T-helper 1 cell treated with Interleukin-12 subunit alpha and Interleukin-12 subunit beta and Interleukin-4 antibody, amounts not matched to agents 30 μg/mL and 1 μg/mL, for 36 hours (primary cell): Measurements from ENCODE around the gene PARN.

Experiments
- H3K27ac Mint-ChIP-seq: one replicate; pipeline ENCODE4 v1.8.0; 2021; ENCODE audit warnings: mild to moderate bottlenecking, mixed read lengths
- H3K27me3 Mint-ChIP-seq: one replicate; pipeline ENCODE4 v1.8.0; 2021; ENCODE audit warnings: low read depth, mixed read lengths
- H3K36me3 Mint-ChIP-seq: one replicate; pipeline ENCODE4 v1.8.0; 2021; ENCODE audit warnings: low read depth, mixed read lengths
- H3K4me1 Mint-ChIP-seq: one replicate; pipeline ENCODE4 v1.8.0; 2021; ENCODE audit warnings: low read depth, mixed read lengths
- H3K4me3 Mint-ChIP-seq: one replicate; pipeline ENCODE4 v1.8.0; 2021; ENCODE audit warnings: mild to moderate bottlenecking, moderate library complexity, mixed read lengths
- H3K9me3 Mint-ChIP-seq: one replicate; pipeline ENCODE4 v1.8.0; 2021; ENCODE audit warnings: mixed read lengths

Gene PARN, protein sequence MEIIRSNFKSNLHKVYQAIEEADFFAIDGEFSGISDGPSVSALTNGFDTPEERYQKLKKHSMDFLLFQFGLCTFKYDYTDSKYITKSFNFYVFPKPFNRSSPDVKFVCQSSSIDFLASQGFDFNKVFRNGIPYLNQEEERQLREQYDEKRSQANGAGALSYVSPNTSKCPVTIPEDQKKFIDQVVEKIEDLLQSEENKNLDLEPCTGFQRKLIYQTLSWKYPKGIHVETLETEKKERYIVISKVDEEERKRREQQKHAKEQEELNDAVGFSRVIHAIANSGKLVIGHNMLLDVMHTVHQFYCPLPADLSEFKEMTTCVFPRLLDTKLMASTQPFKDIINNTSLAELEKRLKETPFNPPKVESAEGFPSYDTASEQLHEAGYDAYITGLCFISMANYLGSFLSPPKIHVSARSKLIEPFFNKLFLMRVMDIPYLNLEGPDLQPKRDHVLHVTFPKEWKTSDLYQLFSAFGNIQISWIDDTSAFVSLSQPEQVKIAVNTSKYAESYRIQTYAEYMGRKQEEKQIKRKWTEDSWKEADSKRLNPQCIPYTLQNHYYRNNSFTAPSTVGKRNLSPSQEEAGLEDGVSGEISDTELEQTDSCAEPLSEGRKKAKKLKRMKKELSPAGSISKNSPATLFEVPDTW

DNA sequence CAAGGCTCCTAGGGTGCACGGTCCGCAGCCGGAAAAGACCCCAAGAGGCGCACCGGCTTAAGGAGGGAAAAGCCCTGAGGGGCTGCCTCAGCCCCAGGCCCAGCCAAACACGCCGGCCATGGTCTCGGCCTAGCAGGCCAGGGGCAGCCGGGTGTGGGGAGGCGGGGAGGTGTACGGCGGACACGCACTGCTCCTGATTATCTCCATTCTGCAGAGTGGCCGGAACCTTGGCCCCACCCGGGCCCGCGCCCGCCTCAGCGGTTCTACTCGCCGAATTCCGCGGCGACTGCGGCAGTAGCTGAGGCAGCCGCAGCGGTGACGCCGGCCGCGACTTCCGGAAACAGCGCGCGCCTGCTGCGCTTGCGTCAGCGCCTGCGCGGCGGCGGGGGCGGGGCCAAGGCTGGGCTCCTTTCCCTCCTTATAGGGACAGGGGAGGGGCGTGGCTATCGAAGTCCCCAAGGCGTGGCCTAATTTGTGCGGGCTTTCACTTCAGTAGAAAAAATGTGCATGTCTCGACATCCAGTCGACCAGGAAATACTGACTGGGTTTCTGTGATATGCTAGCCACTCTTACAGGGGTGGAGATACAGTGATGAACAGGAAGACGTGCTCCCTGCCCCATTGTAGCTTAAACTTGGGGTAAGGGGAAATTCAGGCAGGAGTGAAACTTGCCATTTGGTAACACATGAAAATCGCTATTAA, at the start of gene PARN:
Gene PARN (minus strand): TSS at position 342 of the 701 bp plus-strand sequence. CDS start 135 bp downstream, at position 207.
- Mint-ChIP-seq H3K27ac (peak within 1 kb of the TSS; percentile 98), H3K4me3 (peak within 1 kb of the TSS; percentile 90), H3K27me3 (no peaks in the 10 kb centered on the region), H3K4me1 (peaks cover 33% of the 10 kb centered on the region), H3K36me3 (peaks cover 22% of the 10 kb centered on the region), H3K9me3 (no peaks in the 10 kb centered on the region)

DNA sequence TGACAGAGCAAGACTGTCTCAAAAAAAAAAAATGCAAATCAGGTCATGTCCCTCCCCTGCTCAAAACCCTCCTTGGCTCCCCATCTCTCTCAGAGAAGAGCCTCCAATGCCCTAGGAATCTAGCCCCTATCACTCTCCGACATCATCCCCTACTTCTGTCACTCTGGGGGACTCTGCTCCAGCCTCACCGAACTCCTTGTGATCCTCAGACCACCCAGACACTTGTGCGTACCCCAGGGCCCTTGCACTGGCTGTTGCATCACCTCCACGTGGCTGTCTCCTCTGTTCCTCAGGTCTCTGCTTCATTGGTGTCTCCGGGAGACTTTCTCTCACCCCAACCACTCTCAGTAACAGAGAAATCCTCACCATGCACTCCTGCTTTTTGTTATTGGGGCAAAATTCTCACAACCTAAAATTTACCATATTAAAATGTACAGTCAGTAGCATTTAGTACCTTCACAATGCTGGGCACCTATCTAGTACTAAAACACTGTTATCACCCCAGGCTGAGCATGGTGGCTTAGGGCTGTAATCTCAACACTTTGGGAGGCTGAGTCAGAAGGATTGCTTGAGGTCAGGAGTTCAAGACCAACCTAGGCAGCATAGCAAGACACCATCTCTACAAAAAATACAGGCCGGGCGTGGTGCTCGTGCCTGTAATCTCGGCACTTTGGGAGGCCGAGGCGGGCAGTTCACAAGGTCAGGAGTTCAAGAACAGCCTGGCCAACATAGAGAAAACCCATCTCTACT, 48.9 kb upstream of the PARN start:
- Mint-ChIP-seq H3K27ac (no peak overlapping the region), H3K9me3 (no peaks in the 10 kb centered on the region), H3K27me3 (peaks cover 10% of the 10 kb centered on the region), H3K36me3 (peaks cover 3% of the 10 kb centered on the region), H3K4me3 (no peak overlapping the region), H3K4me1 (peaks cover 3% of the 10 kb centered on the region)

DNA sequence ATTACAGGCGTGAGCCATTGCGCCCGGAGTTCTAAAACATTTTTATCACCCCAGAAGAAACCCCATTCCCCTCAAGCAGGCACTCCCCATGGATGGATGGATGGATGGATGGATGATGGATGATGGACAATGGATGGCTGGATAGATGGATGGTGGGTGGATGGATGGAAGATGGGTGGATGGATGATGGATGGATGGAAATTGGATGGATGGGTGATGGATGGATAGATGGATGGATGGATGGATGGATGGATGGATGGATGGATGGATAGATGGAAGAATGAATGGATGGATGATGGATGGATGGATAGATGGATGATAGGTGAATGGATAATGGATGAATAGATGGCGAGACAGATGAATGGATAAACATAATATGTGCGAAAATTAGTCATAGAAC, 47.6 kb upstream of the PARN start:
- H3K27ac Mint-ChIP-seq, result no peak overlapping the region

DNA sequence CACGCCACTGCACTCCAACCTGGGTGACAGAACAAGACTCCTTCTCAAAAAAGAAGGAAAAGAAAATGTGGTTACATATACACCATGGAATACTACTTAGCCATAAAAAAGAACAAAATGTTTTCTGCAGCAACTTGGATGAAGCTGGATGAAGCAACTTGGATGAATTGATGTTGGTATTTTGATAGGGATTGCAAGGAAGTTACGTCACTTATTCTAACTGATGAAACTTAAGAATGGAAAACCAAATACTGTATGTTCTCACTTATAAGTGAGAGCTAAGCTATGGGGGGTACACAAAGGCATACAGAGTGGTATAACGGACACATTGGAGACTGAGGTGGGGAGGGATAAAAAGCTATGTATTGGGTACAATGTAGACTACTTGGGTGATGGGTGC, 46.6 kb upstream of the PARN start:
- Mint-ChIP-seq H3K4me1 (peaks cover 8% of the 10 kb centered on the region), H3K9me3 (peaks cover 3% of the 10 kb centered on the region), H3K4me3 (no peak overlapping the region), H3K27me3 (peaks cover 10% of the 10 kb centered on the region), H3K27ac (no peak overlapping the region), H3K36me3 (peaks cover 7% of the 10 kb centered on the region)

More for the DNA sequence above, 47.6 kb upstream of the PARN start:
- Mint-ChIP-seq H3K9me3 (peaks cover under 1% of the 10 kb centered on the region), H3K4me1 (peaks cover 4% of the 10 kb centered on the region), H3K4me3 (no peak overlapping the region), H3K27me3 (peaks cover 10% of the 10 kb centered on the region), H3K36me3 (peaks cover 4% of the 10 kb centered on the region)

DNA sequence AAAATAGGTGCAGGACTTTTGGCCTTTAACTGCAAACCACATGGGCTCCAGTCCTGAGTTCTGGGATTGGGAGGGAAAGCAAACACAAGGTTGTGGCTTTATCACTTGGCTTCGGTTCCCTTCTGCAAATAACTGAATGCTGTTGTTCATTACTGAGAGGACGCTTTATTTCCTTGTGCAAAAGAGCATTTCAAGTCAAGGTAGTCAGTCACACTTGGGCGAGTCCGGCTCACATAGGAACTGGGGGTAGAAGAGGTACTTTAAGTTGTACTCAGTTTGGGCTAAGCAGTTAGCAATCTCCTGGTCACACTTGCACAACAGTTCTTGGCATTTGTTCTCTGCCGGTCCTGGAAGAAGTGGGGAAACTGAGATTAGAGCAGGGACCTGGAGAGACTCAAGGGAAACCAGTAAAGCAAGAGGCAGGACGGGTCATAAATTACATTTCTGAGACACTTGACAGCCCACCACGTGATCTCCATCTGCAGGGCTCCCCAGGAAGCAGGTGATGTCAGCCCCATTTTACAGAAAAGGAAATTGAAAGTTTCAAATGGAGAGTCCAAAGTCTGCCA, 42.4 kb upstream of the PARN start:
- Mint-ChIP-seq H3K4me3 (no peak overlapping the region), H3K27me3 (peaks cover 6% of the 10 kb centered on the region), H3K27ac (no peak overlapping the region), H3K9me3 (peaks cover 3% of the 10 kb centered on the region), H3K36me3 (peaks cover 20% of the 10 kb centered on the region), H3K4me1 (peaks cover 8% of the 10 kb centered on the region)

DNA sequence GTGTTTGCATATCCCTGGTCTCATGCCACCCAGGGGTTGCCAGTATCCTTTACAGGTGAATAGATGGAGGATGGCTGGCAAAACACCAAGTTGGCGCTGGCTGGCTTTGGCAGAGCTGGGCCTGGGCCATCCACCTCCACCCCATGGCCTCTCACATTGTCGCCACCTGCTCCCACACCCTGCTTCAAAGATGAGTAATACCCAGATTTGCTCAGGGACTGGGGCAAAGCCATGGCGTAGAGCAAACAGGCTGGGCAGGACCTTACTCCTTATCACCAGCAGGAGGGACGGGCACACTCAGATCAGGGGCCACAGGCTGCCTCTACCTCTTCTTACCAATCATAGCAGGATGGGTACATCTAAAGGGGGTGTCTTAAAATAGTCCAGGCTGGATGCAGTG, 39.7 kb upstream of the PARN start:
- no peak overlapping the region for H3K27ac Mint-ChIP-seq
- H3K27me3 Mint-ChIP-seq, result no peaks in the 10 kb centered on the region
- no peak overlapping the region for H3K4me3 Mint-ChIP-seq
- peaks cover 34% of the 10 kb centered on the region for H3K36me3 Mint-ChIP-seq
- H3K4me1 Mint-ChIP-seq, result peaks cover 4% of the 10 kb centered on the region
- peaks cover 3% of the 10 kb centered on the region for H3K9me3 Mint-ChIP-seq

DNA sequence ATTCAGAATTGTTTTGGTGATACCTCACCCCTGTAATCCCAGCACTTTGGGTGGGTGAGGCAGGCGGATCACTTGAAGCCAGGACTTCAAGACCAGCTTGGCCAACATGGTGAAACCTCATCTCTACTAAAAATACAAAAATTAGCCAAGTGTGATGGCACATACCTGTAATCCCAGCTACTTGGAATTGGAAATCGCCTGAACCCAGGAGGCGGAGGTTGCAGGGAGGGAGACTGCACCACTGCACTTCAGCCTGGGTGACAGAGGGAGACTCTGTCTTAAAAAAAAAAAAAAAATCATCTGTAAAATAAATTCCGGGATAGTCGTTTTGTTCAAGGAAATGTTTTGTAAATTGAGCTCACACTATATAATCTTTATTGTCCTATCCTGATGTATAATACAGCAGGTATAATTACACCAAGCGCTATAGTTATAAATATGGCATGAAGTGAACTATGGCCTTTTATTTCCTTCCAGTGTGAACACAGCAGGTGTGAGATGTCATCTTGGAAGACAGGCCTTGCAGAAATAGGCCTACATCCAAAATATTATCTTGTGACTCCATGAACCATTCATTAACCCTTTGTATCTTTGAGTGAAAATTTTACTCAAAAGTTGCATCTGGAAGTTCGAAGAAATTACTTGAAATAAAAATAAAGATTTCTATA, 38.6 kb upstream of the PARN start:
- Mint-ChIP-seq H3K4me1 (peaks cover 4% of the 10 kb centered on the region), H3K36me3 (peaks cover 39% of the 10 kb centered on the region), H3K4me3 (no peak overlapping the region), H3K27me3 (no peaks in the 10 kb centered on the region), H3K9me3 (peaks cover 3% of the 10 kb centered on the region), H3K27ac (no peak overlapping the region)

DNA sequence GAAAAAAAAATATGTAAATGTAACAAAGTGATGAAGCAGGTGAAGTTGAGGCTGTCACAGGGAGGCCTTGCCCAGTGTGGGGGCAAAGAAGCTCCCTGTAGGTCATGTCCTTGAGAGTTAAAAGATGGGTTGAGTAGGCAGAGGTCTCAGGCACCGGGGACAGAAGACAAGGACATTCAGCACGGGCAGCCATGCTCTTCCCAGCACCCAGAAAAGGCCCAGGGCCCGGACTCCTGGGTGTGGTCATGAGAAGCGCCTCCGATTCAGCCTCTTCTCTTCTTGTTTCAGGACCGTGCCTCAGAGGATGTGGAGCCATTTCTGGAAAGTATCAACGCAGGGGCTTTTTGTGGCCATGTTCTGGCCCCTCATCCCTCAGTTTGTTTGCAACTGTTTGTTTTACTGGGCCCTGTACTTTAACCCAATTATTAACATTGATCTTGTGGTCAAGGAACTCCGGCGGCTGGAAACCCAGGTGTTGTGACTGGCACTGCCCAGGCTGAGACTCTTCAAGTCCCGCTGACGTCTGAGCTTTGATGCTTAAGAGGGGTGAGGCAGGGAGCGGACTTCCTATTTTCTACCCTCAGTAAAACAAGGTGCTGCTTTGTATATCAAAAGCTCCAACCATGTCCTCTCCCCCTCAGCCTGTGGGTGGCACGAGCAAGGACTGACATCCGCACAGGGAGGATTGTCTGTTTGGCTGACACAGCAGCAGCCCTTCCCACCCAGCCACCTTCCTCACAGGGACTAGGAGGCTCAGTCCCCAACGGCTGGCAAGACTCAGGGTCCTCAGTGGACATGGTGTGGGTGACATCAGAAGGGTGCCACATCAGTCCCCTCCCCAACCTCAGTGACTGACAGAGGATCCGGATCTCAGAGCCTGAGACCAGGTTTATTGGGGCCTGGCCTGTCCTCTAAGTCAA, 37.5 kb upstream of the PARN start:
- H3K4me3 Mint-ChIP-seq, result no peak overlapping the region
- no peaks in the 10 kb centered on the region for H3K27me3 Mint-ChIP-seq
- H3K4me1 Mint-ChIP-seq, result peaks cover 3% of the 10 kb centered on the region
- H3K27ac Mint-ChIP-seq, result no peak overlapping the region
- peaks cover 43% of the 10 kb centered on the region for H3K36me3 Mint-ChIP-seq
- peaks cover 3% of the 10 kb centered on the region for H3K9me3 Mint-ChIP-seq

DNA sequence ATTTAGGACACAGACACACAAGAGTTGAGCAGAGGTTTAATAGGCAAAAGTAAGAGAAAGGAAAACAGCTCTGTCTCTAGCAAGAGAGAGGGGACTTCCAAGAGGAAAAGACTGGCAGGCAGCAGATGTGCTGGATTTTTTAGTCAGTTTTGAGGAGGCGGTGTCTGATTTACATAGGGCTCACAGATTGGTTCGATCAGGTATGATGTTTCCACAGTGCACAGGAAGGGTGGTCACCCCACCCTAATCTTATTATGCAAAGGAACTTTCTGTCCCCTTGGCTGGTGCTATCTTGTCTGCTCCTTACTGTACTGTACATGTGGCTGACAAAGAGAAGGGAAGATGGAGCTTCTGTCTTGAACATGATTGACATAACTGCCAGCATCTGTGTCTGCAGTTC, 28.0 kb upstream of the PARN start:
- no peaks in the 10 kb centered on the region for H3K27me3 Mint-ChIP-seq
- no peak overlapping the region for H3K4me3 Mint-ChIP-seq
- H3K4me1 Mint-ChIP-seq, result peaks cover 7% of the 10 kb centered on the region
- peaks cover 30% of the 10 kb centered on the region for H3K36me3 Mint-ChIP-seq
- no peaks in the 10 kb centered on the region for H3K9me3 Mint-ChIP-seq
- H3K27ac Mint-ChIP-seq, result peak overlapping the region; percentile 17

DNA sequence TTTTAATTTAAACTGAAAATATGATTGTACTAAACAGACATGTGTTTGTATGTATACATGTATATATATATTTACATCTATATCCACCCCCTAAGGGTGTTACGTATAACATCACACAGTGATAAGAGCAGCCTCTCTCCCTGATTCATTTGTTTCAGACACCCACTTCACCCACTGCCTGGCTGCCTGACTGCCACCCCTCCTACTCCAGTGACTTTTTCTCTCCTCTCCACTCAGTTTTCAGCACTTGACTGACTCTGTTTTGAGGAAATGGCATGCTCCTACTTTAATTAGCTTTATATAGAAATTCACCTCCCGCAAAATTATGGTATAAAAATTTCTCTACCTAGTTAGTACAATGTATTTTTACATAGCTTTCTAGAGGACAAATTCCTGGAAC, 22.7 kb upstream of the PARN start:
- no peaks in the 10 kb centered on the region for H3K27me3 Mint-ChIP-seq
- peaks cover under 1% of the 10 kb centered on the region for H3K4me1 Mint-ChIP-seq
- H3K36me3 Mint-ChIP-seq, result peaks cover 37% of the 10 kb centered on the region
- no peak overlapping the region for H3K4me3 Mint-ChIP-seq
- H3K9me3 Mint-ChIP-seq, result no peaks in the 10 kb centered on the region
- no peak overlapping the region for H3K27ac Mint-ChIP-seq

DNA sequence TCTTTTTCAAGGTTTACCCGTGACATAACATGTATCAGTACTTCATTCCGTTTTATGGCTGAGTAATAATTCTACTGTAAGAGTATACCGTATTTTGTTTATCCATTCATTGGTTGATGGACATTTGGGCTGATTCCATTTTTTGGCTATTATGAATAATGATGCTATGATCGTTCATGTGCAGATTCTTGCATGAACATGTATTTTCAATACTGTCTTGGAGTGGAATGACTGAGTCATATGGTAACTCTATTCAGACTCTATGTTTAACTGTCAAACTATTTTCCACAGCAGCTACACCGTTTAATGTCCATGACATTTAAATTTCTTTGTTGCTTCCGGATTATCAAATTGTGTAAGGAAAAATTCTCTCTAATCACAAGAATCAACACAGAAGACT, 20.6 kb upstream of the PARN start:
- Mint-ChIP-seq H3K9me3 (no peaks in the 10 kb centered on the region), H3K4me1 (no peaks in the 10 kb centered on the region), H3K4me3 (no peak overlapping the region), H3K27ac (no peak overlapping the region), H3K27me3 (no peaks in the 10 kb centered on the region), H3K36me3 (peaks cover 34% of the 10 kb centered on the region)

DNA sequence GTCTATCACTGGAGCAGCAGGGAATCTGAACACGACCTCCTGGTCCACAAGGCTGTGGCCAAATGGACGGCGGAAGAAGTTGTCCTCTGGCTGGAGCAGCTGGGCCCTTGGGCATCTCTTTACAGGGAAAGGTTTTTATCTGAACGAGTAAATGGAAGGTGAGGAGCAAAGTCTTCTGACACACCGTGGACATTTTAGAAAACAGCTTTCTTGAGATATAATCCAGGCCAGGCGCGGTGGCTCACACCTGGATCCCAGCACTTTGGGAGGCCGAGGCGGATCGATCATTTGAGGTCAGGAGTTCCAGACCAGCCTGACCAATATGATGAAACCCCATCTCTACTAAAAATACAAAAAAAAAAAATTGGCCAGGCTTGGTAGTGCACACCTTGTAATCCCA, 19.8 kb upstream of the PARN start:
- peaks cover 35% of the 10 kb centered on the region for H3K36me3 Mint-ChIP-seq

DNA sequence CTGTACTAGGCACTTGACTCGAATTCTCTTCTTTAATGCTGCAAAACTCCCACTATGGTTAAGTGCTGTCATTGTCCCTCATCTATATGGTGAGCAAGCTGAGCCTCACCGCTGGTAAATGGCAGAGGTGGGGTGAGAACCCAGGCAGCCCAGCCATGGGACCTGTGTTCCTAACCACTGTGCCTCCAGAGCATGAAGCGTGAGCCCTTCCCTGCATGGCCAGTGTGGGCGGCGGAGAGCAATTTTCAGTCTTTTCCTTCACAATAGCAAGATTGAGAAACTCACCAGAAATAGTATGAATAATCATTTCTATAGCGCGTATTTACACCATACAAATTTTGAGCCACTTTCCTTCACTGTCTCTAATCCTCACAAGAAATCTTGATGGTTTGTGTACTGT, 11.9 kb upstream of the PARN start:
- Mint-ChIP-seq H3K36me3 (peaks cover 4% of the 10 kb centered on the region), H3K4me1 (peaks cover 16% of the 10 kb centered on the region), H3K27me3 (no peaks in the 10 kb centered on the region), H3K4me3 (no peak overlapping the region), H3K9me3 (no peaks in the 10 kb centered on the region), H3K27ac (no peak overlapping the region)

More for the DNA sequence above, 19.8 kb upstream of the PARN start:
- Mint-ChIP-seq H3K4me3 (no peak overlapping the region), H3K27ac (no peak overlapping the region), H3K9me3 (no peaks in the 10 kb centered on the region), H3K27me3 (no peaks in the 10 kb centered on the region), H3K4me1 (no peaks in the 10 kb centered on the region)
